Measurements from ENCODE around the gene CEP128.
A peak's percentile ranks its signal among the peaks of the same experiment; 100 is the strongest.
"Not testable (repeated sequence)": the region's sequence is repeated elsewhere in the genome, so short reads cannot be mapped to it uniquely, and the experiment has no call there.

CEP128 gene

DNA sequence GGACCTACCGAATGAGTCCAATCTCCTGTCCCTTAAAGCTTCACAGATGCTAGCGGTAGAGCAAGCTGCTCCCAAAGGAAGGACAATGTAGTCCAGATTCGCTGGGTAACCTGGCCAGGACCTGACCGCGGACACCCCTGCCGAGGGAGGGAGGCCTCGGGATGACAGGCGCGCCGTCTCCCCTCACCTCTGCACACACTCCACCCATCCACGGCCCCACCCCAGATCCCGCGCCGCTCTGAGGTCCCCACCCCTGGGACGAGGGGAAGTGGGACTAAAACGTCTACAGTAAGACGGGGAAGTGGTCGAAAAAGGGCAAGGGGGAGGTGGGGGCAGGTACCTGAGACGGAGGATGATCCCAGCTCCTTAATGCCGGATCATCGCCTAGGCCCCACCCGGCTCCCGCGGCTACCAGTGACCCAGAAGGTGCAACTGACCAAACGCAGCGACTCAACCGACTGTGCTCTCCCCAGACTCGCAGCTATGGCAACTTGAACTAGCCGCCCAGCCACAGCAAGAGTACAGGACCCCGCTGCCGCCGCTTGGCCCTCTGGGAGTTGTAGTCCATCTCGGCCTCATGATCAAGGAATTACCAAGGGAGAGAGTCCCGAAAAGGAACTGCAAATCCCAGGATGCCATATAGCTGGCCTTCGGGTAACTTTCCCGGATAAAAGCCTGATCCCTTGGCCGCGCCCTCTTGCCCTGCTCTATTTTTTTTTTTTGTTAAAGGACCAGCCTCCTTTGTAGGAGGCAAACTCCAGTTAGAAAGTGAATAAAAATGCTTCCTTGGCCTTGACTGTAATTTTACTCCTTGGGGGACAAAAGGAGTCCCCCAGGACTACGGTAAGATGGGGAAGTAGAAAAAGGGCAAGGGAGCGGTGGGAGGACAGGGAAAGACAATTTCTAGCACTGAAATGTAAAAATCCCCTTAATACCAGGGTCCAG is at the start of gene CEP128:
Gene CEP128 (minus strand): TSS at position 498 of the 945 bp plus-strand sequence.
- peak; percentile 81 for DNase-seq

DNA sequence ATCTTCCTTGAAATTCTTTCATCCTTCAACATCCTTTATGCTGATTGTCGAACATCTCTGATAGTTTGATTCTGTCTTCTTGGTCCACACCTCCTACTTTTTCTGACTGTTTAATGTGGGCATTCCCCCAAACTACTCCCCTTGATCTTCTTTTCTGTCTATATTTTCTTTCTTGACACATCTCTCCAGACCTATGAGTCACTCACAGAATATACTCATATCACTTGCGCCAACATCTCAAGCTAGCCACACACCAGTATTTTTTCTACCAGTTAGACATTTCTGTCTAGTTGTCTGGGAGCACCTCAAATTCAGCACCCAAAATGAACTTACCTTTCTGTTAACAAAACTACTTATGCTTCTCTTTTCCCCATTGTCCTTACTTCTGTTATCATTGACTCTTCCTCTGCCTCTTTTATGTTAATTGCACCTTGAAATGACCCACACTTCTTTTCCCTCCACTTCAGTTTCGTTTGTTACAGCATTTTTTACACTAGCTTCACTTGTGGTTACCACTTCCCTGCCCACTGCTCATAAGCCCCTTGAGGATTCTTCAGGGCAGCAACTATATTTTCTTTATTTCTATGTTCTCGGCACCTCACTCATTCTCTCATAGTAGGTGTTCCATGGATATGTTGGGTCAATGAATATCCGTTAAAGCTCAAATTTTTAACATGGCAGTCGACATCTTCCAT is 47.3 kb upstream of the CEP128 start:
- no peak for DNase-seq

DNA sequence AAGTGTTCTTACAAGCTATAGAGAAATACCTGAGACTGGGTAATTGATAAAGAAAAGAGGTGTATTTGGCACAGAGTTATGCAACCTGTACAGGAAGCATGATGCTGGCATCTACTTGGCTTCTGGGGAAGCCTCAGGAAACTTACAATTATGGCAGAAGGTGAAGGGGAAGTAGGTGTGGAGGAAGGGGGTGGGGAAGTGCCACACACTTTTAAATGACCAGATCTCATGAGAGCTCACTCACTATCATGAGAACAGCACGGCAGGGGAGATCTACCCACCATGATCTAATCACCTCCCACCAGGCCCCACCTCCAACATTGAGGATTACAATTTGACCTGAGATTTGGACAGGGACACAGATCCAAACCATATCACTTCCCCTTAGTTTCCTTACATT is 46.7 kb upstream of the CEP128 start:
- DNase-seq, result no peak

DNA sequence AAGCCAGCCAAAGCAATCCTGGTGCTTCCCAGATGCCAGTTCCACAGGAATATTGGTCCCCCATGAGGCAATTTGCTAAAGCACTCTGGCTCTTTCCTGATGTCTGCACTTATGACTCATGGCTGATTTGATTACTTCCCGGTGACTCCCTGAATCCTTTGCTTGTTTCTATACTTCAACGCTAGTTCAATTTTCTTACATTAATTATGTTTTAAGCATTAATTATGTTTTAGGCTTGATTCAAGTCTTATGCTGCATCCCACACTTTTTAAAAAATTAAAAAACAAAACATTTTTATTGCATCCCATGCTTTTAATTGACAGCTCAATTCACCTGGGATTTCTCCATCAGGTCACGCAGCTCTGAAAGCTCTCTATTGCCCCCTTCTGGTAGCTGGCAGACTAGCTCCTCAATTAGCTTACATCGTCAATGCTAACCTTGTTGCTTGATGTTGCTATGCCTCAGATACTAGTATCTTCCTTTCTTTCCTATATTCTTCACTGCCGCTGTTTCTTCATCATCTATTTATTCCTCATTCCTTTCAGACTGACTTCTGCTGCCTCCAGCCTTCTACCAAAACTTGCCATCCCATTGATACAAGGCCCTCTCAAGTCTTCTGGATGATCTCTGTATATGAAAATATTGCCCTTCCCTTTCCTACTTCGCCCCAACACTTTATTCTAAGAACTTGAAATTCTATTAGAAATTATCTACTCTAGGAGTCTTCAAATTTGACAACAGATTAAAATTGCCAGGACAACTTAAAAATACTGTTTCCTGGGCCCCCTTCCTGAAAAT is 45.9 kb upstream of the CEP128 start:
- DNase-seq, result peak; percentile 60

DNA sequence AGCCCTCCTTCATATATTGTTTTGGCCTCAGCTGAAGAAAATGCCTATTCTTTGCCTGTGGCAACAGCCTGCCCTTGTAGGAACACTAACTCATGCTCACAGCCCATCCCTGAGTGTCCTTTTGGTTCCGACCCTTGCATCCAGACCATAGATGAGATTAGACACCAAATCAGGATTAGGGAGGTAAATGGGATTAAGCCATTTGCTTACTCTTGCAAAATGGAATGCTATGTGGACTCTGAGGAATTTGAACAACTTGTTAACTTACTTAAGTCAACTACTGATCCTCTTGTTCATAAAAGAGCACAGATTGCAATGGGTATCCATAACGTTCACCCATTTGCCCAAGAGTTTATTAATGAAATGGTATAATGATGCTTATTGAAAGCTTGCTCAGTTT is 41.2 kb upstream of the CEP128 start:
- DNase-seq, result no peak

DNA sequence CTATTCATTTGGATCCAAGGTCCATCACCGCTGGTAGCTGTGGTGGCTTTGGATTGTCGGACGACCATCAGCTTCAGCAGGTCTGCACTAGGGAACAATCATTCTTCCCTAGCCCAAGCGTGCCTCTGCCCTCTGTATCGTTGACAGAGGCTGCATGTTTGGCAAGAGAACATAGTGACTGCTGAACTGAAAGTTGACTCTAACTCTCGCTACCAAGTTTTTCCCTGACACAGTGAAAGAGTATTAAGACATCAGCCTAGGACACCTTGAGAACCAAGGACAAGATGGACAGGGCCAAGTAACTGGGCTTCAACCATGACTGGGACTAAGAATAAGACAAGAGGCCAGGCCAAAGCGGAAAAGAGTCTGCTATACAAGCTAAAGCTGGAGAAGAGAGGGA is 40.1 kb upstream of the CEP128 start:
- DNase-seq, result no peak

DNA sequence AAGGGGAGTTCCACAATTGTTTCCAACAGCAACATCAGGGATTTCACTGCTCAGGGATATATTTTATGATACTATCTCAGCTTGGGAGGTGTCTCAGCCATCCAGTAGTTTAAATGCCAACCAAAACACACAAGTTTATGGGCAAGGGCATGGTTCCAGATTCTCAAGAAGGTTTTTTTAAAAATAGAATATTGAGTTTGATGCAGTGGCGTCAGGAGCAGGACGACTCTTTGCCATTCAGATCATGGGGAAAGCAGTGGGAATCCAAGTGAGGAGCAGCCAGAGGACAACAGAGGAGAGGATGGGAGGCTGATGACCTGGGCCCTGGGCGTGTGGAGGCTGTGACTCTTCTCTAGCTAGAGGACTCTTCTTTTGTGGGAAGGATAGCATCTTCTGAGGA is 39.6 kb upstream of the CEP128 start:
- no peak for DNase-seq

- DNase-seq, result no peak
Observed at GRCh38 chr14:80979951-80980350, 38.4 kb upstream of the CEP128 start.

DNA sequence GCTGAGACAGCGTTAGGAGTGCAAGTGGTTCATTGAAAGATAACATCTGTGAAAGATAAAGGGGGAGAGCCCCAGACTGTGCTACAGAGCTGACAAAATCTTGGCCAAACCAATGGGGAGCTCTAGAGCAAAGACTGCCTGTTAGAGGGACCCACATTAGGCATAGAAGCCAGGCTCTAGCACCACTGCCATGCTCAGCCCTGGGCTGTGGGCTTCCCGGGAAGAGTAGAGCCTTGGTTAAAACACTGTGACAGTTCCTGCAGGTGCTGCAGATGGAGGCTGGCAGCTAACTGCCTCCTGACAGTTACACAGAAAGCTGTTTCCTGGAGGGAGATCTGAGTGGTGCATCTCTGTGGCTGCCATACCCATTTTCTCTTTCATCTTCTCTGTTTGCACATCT is 36.9 kb upstream of the CEP128 start:
- no peak for DNase-seq

DNA sequence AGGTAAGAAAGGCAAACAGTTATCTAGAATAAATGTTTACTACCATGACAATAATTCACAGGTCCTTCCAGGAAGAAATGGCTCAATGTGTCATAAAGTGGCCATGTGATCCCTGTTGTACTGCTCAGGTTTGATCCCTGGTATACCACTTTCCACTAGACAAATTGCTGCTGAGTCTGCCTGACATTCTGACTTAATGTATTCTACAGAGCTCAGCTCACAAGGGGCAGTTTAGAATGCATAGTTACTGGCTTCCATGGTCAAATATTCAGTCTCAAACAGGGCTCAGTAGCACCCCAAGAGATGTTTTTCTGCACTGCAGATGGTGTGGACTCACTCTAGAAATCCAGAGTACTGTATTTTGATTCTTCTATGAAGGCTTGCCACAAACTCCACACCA is 35.7 kb upstream of the CEP128 start:
- no peak for DNase-seq

DNA sequence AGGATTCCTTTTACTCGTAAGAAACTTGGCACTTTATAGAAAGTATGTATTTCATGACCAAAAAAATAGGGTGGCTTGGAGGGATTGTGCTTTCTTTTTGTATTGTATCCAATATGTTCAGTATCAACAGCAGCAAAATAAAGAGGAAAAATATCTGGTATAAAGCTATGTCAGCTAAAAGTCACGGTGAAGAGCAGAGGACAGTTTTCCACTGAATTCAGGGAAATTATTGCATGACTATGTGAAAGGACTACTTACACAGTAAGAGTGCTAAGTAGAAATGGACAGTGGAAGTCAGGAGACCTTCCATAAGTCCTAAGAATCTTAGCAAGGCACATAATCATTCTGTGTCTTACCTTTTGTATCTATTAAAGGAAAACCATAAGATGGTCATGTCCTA is 33.1 kb upstream of the CEP128 start:
- DNase-seq, result no peak

DNA sequence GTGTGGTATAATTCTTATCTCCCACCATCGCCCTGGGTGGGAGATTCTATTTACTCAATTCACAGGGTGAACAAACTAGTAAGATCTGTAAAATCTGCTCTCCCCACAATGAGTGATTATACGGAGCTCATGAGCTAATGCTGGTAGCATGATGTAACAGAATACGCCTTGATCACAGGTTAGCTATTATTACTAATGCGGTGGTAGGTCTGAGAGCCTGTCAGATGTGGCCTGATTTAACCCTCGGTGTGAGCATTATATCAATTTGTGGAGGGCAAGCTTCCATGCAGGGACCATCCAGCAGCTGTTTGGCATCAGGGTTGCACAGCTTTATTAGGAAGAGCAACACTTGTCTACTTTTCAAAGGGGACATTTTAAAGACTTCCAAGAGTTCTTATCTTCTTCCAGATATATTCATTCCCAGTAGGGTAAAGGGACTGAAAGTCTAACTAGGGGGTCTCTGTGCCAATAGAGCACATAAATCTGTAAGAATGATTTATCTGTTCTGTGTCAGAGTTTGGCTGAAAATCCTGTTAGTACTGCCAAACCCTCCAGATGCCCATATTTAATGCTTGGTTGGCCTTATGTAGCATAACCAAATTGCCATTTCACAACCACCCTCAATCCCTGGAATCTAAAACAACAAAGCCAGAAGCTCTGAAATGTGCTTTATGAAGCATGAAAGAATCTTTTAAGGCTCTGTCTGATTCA is 32.5 kb upstream of the CEP128 start:
- peak; percentile 23 for DNase-seq

DNA sequence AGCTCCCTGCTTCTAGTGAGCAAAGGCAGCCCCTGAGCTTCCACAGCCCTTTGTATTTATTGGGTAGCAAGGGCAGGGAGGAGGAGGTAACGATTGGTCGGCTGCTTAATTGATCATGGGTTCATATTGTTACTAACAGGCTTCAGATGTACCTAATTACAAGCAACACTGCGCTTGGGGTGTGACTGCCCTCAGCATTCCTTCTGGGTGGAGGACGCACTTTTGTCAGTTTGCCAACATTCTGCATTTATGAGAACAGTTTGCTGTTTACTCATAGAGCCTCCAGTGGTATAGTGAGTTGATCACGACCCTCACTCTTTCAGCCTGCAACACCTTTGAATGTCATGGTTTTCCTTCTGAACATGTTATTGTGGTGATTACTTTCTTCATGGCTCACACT is 23.5 kb upstream of the CEP128 start:
- no peak for DNase-seq

GRCh38 chr14:80959496-80959895 is 18.0 kb upstream of the CEP128 start:
- DNase-seq, result peak; percentile 41

- no peak for DNase-seq
Observed at GRCh38 chr14:80958939-80959338, 17.4 kb upstream of the CEP128 start.

GRCh38 chr14:80958226-80958625 is 16.7 kb upstream of the CEP128 start:
- DNase-seq, result no peak

- no peak for DNase-seq
Observed at GRCh38 chr14:80957613-80958012, 16.1 kb upstream of the CEP128 start.

DNA sequence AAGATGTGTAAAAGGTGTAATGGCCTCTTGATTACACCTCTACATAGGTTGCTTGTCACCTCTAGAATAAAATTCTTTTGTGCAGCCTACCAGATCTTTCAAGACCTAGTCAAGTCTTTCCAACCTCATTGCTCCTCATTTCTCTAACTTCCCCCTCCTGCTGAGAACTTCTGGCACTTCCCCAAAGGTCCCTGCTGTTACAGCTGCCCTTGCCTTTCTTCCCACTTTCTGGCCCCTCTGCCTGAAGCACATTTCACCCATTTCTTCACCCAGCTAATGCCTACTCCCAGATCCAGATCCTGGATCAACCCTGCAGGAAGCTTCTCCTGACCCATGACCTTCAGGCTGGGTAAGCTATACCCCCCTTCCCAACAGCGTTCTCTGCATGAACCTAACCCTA is 15.4 kb upstream of the CEP128 start:
- no peak for DNase-seq

GRCh38 chr14:80956102-80956501 is 14.6 kb upstream of the CEP128 start:
- DNase-seq, result no peak

DNA sequence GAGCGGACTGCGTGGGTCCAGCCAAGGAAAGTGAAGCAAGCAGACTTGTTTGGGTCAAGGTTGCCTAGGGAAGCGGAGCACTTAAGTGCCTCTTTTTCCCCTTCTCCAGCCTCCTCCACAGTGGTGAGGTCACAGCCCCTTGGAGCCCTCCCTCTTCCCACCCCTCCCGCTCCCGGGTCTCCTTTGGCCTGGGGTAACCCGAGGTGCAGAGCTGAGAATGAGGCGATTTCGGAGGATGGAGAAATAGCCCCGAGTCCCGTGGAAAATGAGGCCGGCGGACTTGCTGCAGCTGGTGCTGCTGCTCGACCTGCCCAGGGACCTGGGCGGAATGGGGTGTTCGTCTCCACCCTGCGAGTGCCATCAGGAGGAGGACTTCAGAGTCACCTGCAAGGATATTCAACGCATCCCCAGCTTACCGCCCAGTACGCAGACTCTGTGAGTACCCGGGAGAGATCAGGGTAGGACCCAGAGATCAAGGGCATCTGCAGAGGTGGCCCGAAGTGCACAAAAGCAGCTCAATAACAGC is 13.9 kb upstream of the CEP128 start, which contains the start of gene TSHR:
Gene TSHR (plus strand): TSS at position 206 of the 526 bp plus-strand sequence. CDS start 60 bp downstream, at position 266.
- no peak for DNase-seq

DNA sequence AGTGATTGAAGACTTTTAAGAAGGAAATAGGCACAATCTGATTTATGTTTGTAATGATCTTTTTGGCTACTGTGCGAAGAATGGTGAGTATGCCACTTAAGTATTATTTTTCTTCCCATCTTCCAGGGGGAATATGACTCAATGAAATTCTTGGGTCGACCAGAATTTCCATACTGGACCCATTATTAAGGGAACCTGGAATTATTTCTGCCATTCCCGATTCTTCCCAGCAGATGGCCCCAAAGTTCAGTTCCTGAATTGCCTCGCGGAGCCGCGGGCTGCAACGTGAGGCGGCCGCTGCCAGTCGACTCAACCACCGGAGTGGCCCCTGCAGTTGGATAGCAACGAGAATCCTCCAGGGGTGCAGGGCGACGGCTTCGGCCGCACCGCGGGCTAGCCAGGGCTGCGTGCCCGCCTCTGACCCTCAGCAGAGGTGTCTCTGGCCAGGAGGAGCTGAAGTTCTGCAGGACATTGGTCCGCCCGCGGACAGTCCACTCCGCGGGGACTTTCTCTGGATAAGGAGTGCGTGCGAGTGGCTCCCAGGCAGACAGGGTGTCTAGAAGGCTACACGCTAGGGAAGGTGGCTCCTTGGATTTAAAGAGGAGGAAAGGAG is 13.3 kb upstream of the CEP128 start:
- peak; percentile 71 for DNase-seq

GRCh38 chr14:80953211-80953610 is 11.7 kb upstream of the CEP128 start:
- not testable (repeated sequence) for DNase-seq
